GM19035 (cell line): ENCODE measurements around the gene BCL2.

Experiments
- ATAC-seq: cut with Tn5 transposase; IDR thresholded peaks from one replicate; pipeline ENCODE4 v1.9.1; 2021; ENCODE audit not compliant: unreplicated experiment

BCL2 gene

GRCh38 chr18:63161761-63162195 is 157.8 kb downstream of the BCL2 start:
- peak; percentile 50 for ATAC-seq

- ATAC-seq, result peak; percentile 26
These were observed 158.4 kb downstream of the BCL2 start for GRCh38 chr18:63161032-63161760.

GRCh38 chr18:63160172-63160995 is 159.2 kb downstream of the BCL2 start:
- no peak for ATAC-seq

GRCh38 chr18:63159590-63159989 is 160.0 kb downstream of the BCL2 start:
- peak; percentile 6 for ATAC-seq

DNA sequence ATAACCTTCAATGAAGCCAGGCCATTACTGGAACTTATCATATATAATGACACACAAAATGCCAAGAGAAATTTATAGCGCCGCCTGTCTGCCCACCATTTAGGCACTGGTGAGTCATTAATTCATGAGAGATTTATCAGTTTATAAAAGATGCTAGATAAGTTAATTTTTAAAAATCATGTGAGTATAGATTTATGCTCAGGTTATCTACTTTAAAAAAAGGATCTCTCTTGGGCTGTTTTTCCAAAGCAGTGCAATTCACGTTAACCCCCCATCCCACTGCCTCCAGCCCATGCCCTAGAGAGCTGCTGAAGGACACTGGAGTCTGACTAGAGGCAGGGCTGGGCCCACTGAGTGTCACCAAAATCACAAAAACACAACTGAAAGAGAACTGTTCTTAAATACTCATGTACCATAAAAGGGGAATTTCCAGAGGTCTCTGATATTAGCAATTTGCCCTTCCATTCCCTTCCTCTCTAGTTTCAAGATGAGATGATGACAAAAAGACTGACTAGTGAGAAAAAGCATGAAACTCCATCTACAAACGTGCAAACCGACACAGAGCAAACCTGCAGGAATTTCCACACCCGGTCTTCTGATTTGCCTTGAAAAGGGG is 160.8 kb downstream of the BCL2 start:
- no peak for ATAC-seq

DNA sequence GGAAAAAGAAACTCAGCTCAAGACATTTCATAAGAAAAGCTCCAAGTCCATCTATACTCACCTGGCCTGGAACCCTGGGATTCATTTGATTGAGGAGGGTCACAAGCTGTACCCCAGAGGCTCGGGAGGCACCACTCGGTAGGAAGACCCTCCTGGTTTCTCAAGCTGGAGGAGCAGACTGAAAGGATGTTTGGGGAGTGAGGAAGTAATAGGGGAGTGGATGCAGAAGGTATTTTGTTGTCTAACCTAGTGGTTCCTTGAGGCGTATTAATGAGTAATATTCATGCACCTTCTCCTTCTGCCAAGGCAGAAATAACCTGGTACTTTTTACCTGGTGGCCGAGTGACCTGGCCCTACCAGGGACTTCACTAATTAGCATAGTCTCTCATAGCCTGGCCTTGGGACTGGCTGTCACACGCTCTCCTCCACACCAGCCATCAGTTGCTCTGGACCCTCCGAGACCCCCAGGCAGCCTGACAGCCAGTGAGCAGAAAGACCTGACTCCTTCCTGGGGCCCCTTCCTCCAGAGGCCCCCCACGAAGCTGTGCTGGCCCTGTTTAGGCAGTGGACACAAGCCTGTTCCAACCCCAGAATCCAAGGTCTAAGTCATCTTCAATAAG is 161.4 kb downstream of the BCL2 start:
- no peak for ATAC-seq

GRCh38 chr18:63157293-63158011 is 162.1 kb downstream of the BCL2 start:
- peak; percentile 12 for ATAC-seq

GRCh38 chr18:63155910-63156773 is 163.4 kb downstream of the BCL2 start:
- ATAC-seq, result no peak

GRCh38 chr18:63155169-63155852 is 164.3 kb downstream of the BCL2 start:
- ATAC-seq, result peak; percentile 50

DNA sequence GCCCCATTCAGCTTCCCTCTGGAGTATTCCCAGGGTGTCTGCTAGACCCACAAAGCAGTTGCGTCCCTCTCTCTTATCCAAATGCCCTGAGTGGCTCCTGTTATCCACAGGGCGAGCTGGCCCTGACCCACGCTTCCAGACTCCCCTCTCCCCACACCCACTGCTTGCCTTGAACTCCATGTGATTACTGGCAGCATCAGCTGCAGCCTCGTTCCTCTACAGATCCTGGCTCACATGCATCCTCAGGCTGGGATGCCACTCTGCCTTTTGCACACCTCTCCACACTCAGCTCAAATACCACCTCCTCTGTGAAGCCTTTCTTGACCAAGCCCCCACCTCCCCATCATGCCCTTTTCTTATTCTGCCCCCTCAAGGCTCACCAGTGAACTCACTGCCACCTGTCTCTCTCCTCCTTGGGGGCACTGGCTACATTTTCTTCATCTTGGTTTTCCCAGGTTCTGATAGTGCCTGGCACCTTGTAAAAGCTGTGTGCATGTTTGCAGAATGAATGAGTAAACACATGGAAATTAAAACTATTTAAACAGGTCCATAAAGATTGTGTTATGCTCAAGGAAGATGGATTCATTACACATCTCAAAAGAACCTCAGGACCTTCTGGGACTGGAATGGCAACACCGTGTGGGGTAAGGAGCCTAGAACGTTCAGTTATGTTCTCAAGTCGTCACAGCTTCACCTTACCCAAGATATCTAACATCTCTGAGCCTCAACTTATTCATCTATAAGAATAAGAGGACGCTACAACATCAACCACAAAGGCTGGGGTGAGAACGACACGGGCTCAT is 165.0 kb downstream of the BCL2 start:
- ATAC-seq, result no peak

GRCh38 chr18:63152791-63153190 is 166.8 kb downstream of the BCL2 start:
- no peak for ATAC-seq

GRCh38 chr18:63152096-63152495 is 167.5 kb downstream of the BCL2 start:
- ATAC-seq, result no peak

GRCh38 chr18:63151539-63151938 is 168.0 kb downstream of the BCL2 start:
- no peak for ATAC-seq

- no peak for ATAC-seq
These were observed 168.6 kb downstream of the BCL2 start for GRCh38 chr18:63150942-63151421.

- ATAC-seq, result no peak
These were observed 169.2 kb downstream of the BCL2 start for GRCh38 chr18:63150326-63150725.

- no peak for ATAC-seq
These were observed 170.3 kb downstream of the BCL2 start for GRCh38 chr18:63149302-63149587.

- ATAC-seq, result no peak
These were observed 170.9 kb downstream of the BCL2 start for GRCh38 chr18:63148449-63149301.

GRCh38 chr18:63147973-63148372 is 171.6 kb downstream of the BCL2 start:
- ATAC-seq, result no peak
